Neural crest cell (in vitro differentiated cells): ENCODE results near the gene ZDHHC14. TPM values are rescaled to one million over a fixed set of nuclear protein-coding genes. Genes with fewer than 3 reads are reported as not detected.

Experiments
- DNase-seq: peaks from one replicate; pipeline ENCODE4 v3.0.0; 2021; ENCODE audit warnings: low read depth, mixed read lengths, low spot score
- H3K27ac Mint-ChIP-seq: one replicate; pipeline ENCODE4 v1.8.0; 2021; ENCODE audit warnings: mild to moderate bottlenecking, mixed read lengths; ENCODE audit not compliant: unreplicated experiment
- H3K27me3 Mint-ChIP-seq: 2 replicates; pipeline ENCODE4 v1.8.0; 2021; ENCODE audit warnings: low read depth, mild to moderate bottlenecking, mixed read lengths
- H3K36me3 Mint-ChIP-seq: 2 replicates; pipeline ENCODE4 v1.8.0; 2021; ENCODE audit warnings: low read depth, mild to moderate bottlenecking, mixed read lengths
- H3K4me1 Mint-ChIP-seq: 2 replicates; pipeline ENCODE4 v1.8.0; 2021; ENCODE audit warnings: mixed read lengths
- H3K4me3 Mint-ChIP-seq: one replicate; pipeline ENCODE4 v1.8.0; 2021; ENCODE audit warnings: mild to moderate bottlenecking, mixed read lengths
- H3K9me3 Mint-ChIP-seq: 2 replicates; pipeline ENCODE4 v1.8.0; 2021; ENCODE audit warnings: mixed read lengths
- CTCF ChIP-seq: fragments of 200-600 bp; sonication (generic); conservative IDR thresholded peaks from 2 replicates; pipeline ENCODE4 v1.5.0; 2021; ENCODE audit warnings: antibody characterized with exemption, mild to moderate bottlenecking
- total RNA-seq: library from RNA; stranded (reverse); gene quantifications from 2 replicates; pipeline ENCODE4 v1.2.1, GENCODE V29; 2021

The ZDHHC14 gene
- total RNA-seq, 1 donor from 2014 or later = 5.3 TPM

DNA sequence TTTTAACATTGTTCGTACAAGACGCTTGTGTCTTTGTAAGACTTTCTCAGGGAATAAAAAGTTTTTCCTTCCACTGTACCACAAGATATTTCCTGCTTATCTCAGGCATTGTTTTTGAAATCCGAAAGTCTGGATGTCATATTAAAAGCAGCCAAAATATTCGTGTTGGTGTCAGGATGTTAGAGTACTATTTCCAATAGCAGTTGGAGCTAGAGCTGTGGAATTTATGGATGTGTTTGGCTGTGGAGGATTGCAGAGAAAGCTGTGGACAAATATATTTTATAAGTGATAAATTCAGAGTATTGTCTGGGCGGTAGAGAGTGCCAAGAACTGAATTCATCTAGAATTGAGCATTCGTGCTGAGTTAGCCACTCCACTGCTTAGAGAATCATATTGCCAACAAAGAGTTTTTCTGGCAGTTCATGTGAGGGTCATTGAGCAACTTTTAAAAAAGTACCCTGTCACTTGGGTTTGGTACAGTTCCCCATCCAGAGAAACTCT, 57.7 kb downstream of the ZDHHC14 start:
- Mint-ChIP-seq H3K27me3 (peaks cover 53% of the 10 kb centered on the region), H3K27ac (no peak overlapping the region), H3K9me3 (no peaks in the 10 kb centered on the region), H3K36me3 (peaks cover 2% of the 10 kb centered on the region), H3K4me3 (no peak overlapping the region), H3K4me1 (peaks cover 14% of the 10 kb centered on the region)
- TF ChIP-seq CTCF = no peak
- no peak for DNase-seq

DNA sequence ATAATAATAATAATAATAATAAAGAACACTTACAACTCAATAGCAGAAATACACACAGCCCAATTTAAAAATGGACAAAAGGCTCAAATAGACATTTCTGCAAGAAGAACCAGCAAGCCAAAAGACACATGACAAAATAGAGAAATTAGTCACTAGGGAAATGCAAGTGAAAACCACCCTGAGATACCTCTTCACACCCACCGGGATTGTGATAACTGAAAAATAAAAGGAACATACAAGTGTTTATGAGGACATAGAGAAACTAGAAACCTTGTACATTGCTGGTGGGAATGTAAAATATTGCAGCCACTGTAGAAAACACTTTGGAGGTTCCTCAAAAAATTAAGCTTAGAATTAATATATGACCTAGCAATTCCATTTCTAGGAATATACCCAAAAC, 59.2 kb downstream of the ZDHHC14 start:
- Mint-ChIP-seq H3K27ac (no peak overlapping the region), H3K36me3 (peaks cover 2% of the 10 kb centered on the region), H3K27me3 (peaks cover 53% of the 10 kb centered on the region), H3K4me1 (peaks cover 9% of the 10 kb centered on the region), H3K9me3 (no peaks in the 10 kb centered on the region), H3K4me3 (no peak overlapping the region)
- TF ChIP-seq CTCF = no peak
- no peak for DNase-seq

DNA sequence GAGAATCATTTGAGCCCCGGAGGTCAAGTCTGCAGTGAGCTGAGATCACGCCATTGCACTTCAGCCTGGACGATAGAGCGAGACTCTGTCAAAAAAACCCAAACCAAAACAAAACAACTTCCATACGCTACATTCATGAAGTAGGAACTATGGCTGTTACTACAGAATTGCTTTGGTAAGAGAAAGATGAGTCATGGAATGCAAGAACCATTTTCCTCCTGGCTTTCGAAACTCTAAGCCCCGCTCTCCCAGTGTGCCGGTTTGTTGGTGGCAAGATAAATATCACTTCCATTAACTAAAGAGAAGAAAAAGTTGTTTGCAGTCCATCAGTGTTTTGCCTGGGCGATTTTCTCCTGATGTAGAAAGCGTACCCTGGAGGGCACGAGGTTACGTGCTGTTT, 61.3 kb downstream of the ZDHHC14 start:
- H3K4me3 Mint-ChIP-seq = no peak overlapping the region
- H3K36me3 Mint-ChIP-seq = no peaks in the 10 kb centered on the region
- H3K27ac Mint-ChIP-seq = no peak overlapping the region
- H3K9me3 Mint-ChIP-seq = no peaks in the 10 kb centered on the region
- TF ChIP-seq CTCF = no peak
- no peaks in the 10 kb centered on the region for H3K4me1 Mint-ChIP-seq
- DNase-seq = no peak
- H3K27me3 Mint-ChIP-seq = peaks cover 56% of the 10 kb centered on the region

DNA sequence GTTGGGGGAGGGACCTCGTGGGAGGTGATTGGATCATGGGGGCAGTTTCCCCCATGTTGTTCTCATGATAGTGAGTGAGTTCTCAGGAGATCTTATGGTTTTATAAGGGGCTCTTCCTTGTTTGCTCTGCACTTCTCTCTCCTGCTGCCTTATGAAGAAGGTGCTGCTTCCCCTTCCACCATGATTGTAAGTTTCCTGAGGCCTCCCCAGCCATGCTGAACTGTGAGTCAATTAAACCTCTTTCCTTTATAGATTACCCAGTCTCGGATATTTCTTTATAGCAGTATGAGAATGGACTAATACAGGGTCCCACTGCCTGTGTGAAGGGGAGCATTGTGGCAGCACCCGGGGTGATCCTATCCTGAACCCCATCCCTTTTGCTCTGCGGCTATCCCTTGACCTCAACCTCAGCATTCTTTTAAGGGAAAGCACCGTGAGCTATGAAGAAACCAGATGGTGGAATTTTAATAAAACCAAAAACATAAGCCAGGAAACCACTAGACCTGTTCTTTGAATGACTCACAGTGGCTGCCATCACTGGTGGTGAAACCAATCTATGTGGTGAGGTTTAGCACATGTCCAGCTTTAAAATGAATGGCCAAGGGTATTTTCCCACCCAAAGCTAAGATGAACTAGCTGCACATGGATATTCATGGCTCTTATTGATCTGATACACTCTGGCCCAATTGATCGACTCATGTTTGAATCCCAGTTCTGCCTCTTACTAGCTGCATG, 62.2 kb downstream of the ZDHHC14 start:
- Mint-ChIP-seq H3K36me3 (no peaks in the 10 kb centered on the region), H3K4me3 (no peak overlapping the region), H3K4me1 (no peaks in the 10 kb centered on the region), H3K9me3 (no peaks in the 10 kb centered on the region), H3K27me3 (peaks cover 58% of the 10 kb centered on the region), H3K27ac (no peak overlapping the region)
- no peak for DNase-seq
- no peak for TF ChIP-seq CTCF

- TF ChIP-seq CTCF = no peak
- Mint-ChIP-seq H3K27ac (no peak overlapping the region), H3K36me3 (no peaks in the 10 kb centered on the region), H3K9me3 (no peaks in the 10 kb centered on the region), H3K4me1 (no peaks in the 10 kb centered on the region), H3K4me3 (no peak overlapping the region), H3K27me3 (peaks cover 69% of the 10 kb centered on the region)
- DNase-seq = no peak
These were observed 64.5 kb downstream of the ZDHHC14 start for GRCh38 chr6:157445277-157446009.
